Keratinocyte (primary cell): ENCODE data around the gene PRXL2B. TPM values are rescaled to one million over a fixed set of nuclear protein-coding genes. Genes with fewer than 3 reads are reported as not detected.

Experiments used
- DNase-seq: peaks from one replicate; pipeline ENCODE4 v3.0.0-alpha.2; 2011; ENCODE audit warnings: low read depth, missing footprints, low spot score
- FAIRE-seq: peaks from 2 replicates; lab custom pipeline; 2011; peaks lifted over from hg19 to GRCh38; lab: Jason Lieb, UNC
- H2AFZ ChIP-seq: 2 replicates; pipeline ENCODE4 v1.6.0; 2012; ENCODE audit warnings: low read length, control low read depth, inconsistent platforms; ENCODE audit not compliant: control insufficient read depth
- H3K27ac ChIP-seq: 2 replicates; pipeline ENCODE4 v1.5.1; 2011; ENCODE audit warnings: low read length; ENCODE audit not compliant: control insufficient read depth, insufficient read depth
- H3K27me3 ChIP-seq: 3 replicates; pipeline ENCODE4 v1.6.0; 2011; ENCODE audit warnings: low read length; ENCODE audit not compliant: control insufficient read depth, insufficient read depth; ENCODE audit errors: extremely low read depth
- H3K36me3 ChIP-seq, 2 experiments: 2 replicates in 1 of 2; 3 replicates in 1 of 2; pipeline ENCODE4 v1.5.1; 2011; ENCODE audit warnings: low read length in 2 of 2, mild to moderate bottlenecking in 1 of 2; ENCODE audit not compliant: control insufficient read depth in 2 of 2, insufficient read depth in 2 of 2; ENCODE audit errors: extremely low read depth in 1 of 2
- H3K4me1 ChIP-seq: 3 replicates; pipeline ENCODE4 v1.5.1; 2011; ENCODE audit warnings: low read length; ENCODE audit not compliant: control insufficient read depth, insufficient read depth; ENCODE audit errors: extremely low read depth
- H3K4me2 ChIP-seq: 3 replicates; pipeline ENCODE4 v1.6.0; 2011; ENCODE audit warnings: low read depth, low read length; ENCODE audit not compliant: control insufficient read depth, insufficient read depth; ENCODE audit errors: extremely low read depth
- H3K4me3 ChIP-seq, 3 experiments: fragments of 200-600 bp in 1 of 3; sonication (generic) in 1 of 3; 2 replicates in 2 of 3; 3 replicates in 1 of 3; pipeline ENCODE4 v1.5.1; 2011 to 2016; ENCODE audit warnings: low read length in 3 of 3, mild to moderate bottlenecking in 3 of 3, control low read depth in 2 of 3, inconsistent platforms in 1 of 3, low read depth in 1 of 3, mixed read lengths in 1 of 3, mixed run types in 1 of 3, moderate library complexity in 1 of 3; ENCODE audit not compliant: control insufficient read depth in 2 of 3, insufficient read depth in 2 of 3; ENCODE audit errors: extremely low read depth in 1 of 3
- H3K79me2 ChIP-seq: 2 replicates; pipeline ENCODE4 v1.6.0; 2012; ENCODE audit warnings: low read length; ENCODE audit not compliant: control insufficient read depth, insufficient read depth
- H3K9ac ChIP-seq: 3 replicates; pipeline ENCODE4 v1.6.0; 2011; ENCODE audit warnings: low read length; ENCODE audit not compliant: control insufficient read depth, insufficient read depth; ENCODE audit errors: extremely low read depth
- H3K9me1 ChIP-seq: 3 replicates; pipeline ENCODE4 v1.6.0; 2011; ENCODE audit warnings: low read length; ENCODE audit not compliant: control insufficient read depth, insufficient read depth; ENCODE audit errors: extremely low read depth
- H3K9me3 ChIP-seq: 2 replicates; pipeline ENCODE4 v1.5.1; 2012; ENCODE audit warnings: low read depth, low read length; ENCODE audit not compliant: control insufficient read depth
- H4K20me1 ChIP-seq: 3 replicates; pipeline ENCODE4 v1.6.0; 2011; ENCODE audit warnings: low read length; ENCODE audit not compliant: control insufficient read depth, insufficient read depth; ENCODE audit errors: extremely low read depth
- CTCF ChIP-seq, 3 experiments: IDR thresholded peaks in 1 of 3; conservative IDR thresholded peaks in 1 of 3; optimal IDR thresholded peaks in 1 of 3; 2 replicates in 2 of 3; 3 replicates in 1 of 3; pipeline versions ENCODE3 to v1.5.1; 2011; ENCODE audit warnings: low read length in 3 of 3, mild to moderate bottlenecking in 3 of 3, moderate library complexity in 2 of 3, control low read depth in 1 of 3, inconsistent platforms in 1 of 3; ENCODE audit not compliant: insufficient read depth in 2 of 3; ENCODE audit errors: extremely low read depth in 1 of 3
- EZH2 ChIP-seq: IDR thresholded peaks from one replicate; pipeline ENCODE4 v1.6.1; 2012; ENCODE audit warnings: inconsistent platforms, mild to moderate bottlenecking, low read length, moderate library complexity
- dilution Hi-C: fragments of 300-500 bp; cut with MboI; formaldehyde crosslinking; loops from one replicate; pipeline ENCODE4 v1.7.0; 2020; ENCODE audit warnings: low sequenced_read_pairs; ENCODE audit not compliant: extremely low pct_ligation_motif_present
- polyA plus RNA-seq, 5 experiments: library from polyadenylated mRNA; depleted of rRNA in 3 of 5; stranded (reverse) in 3 of 5; stranded (forward) in 1 of 5; unstranded in 1 of 5; fragments of >200 nt; gene quantifications; 1 replicate in 1 of 5; 2 replicates in 3 of 5; 3 replicates in 1 of 5; pipeline versions ENCODE4 v1.2.1 to v1.2.3, GENCODE V29; 2011 to 2012; ENCODE audit warnings: missing spikeins in 2 of 5, low read depth in 1 of 5, low replicate concordance in 1 of 5

PRXL2B gene
- polyA plus RNA-seq, 1 donor (not counting 4 experiments of a cell fraction or from before 2014, with no cell fraction given): 11.4 TPM

DNA sequence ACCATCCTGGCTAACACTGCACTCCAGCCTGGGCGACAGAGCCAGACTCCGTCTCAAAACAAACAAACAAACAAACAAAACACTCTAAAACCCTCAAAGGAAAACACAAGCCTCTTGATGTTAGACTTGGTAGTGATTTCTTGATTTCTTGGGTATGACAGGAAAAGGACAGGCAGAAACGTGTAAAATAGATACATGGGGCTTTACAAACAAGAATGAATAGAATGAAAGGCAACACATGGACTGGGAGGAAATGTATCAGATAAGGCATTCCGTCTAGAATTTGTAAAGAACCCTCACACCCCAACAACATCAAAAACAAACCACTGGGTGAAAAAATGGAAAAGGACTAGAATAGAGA is 7.8 kb upstream of the PRXL2B start:
- peaks cover 10% of the 10 kb centered on the region for H3K27me3 ChIP-seq
- no peak for TF ChIP-seq EZH2
- TF ChIP-seq CTCF (optimal IDR thresholded peaks at IDR 0.05 in 1 of 3, IDR thresholded peaks at IDR 0.05 in 1 of 3, conservative IDR thresholded peaks at IDR 0.05 in 1 of 3; ENCODE audit: extremely low read depth in 1 of 3, insufficient read depth in 2 of 3, low read length in 3 of 3): no peak
- no peak for FAIRE-seq
- dilution Hi-C loops: no loop called here
- H3K4me1 ChIP-seq: no peaks in the 10 kb centered on the region
- H3K79me2 ChIP-seq: no peaks in the 10 kb centered on the region
- DNase-seq: no peak
- no peaks in the 10 kb centered on the region for H3K9me3 ChIP-seq
- H3K36me3 ChIP-seq: no peaks in the 10 kb centered on the region
- no peak overlapping the region for H3K4me2 ChIP-seq
- H3K4me3 ChIP-seq: no peak overlapping the region
- no peak overlapping the region for H3K27ac ChIP-seq
- no peaks in the 10 kb centered on the region for H3K9me1 ChIP-seq
- H2AFZ ChIP-seq: no peak overlapping the region
- no peaks in the 10 kb centered on the region for H4K20me1 ChIP-seq
- H3K9ac ChIP-seq: no peak overlapping the region

- FAIRE-seq: no peak
- H3K79me2 ChIP-seq: no peaks in the 10 kb centered on the region
Measured at GRCh38 chr1:2580691-2581090, 5.9 kb upstream of the PRXL2B start.

GRCh38 chr1:2582391-2582790 is 4.2 kb upstream of the PRXL2B start:
- peaks cover 8% of the 10 kb centered on the region for H3K4me1 ChIP-seq
- H3K9me3 ChIP-seq: no peaks in the 10 kb centered on the region
- H3K36me3 ChIP-seq: no peaks in the 10 kb centered on the region
- no peak overlapping the region for H3K27ac ChIP-seq
- FAIRE-seq (no peak), DNase-seq (no peak)
- no peaks in the 10 kb centered on the region for H3K79me2 ChIP-seq
- no peak overlapping the region for H3K4me2 ChIP-seq
- H3K4me3 ChIP-seq: no peak overlapping the region
- H4K20me1 ChIP-seq: no peaks in the 10 kb centered on the region
- H3K9me1 ChIP-seq: no peaks in the 10 kb centered on the region
- dilution Hi-C loops: no loop called here
- H2AFZ ChIP-seq: no peak overlapping the region
- TF ChIP-seq EZH2 (no peak), CTCF (optimal IDR thresholded peaks at IDR 0.05 in 1 of 3, IDR thresholded peaks at IDR 0.05 in 1 of 3, conservative IDR thresholded peaks at IDR 0.05 in 1 of 3; ENCODE audit: extremely low read depth in 1 of 3, insufficient read depth in 2 of 3, low read length in 3 of 3) (no peak)
- peaks cover 4% of the 10 kb centered on the region for H3K27me3 ChIP-seq
- no peak overlapping the region for H3K9ac ChIP-seq

More at GRCh38 chr1:2580691-2581090, 5.9 kb upstream of the PRXL2B start:
- no peaks in the 10 kb centered on the region for H3K9me3 ChIP-seq
- no peak for TF ChIP-seq EZH2
- H3K9me1 ChIP-seq: no peaks in the 10 kb centered on the region
- dilution Hi-C loops: no loop called here
- H3K4me3 ChIP-seq: no peak overlapping the region
- peaks cover 4% of the 10 kb centered on the region for H3K27me3 ChIP-seq
- DNase-seq: no peak
- H3K27ac ChIP-seq: no peak overlapping the region
- H3K36me3 ChIP-seq: no peaks in the 10 kb centered on the region
- H3K9ac ChIP-seq: no peak overlapping the region
- no peak overlapping the region for H2AFZ ChIP-seq
- no peaks in the 10 kb centered on the region for H4K20me1 ChIP-seq
- H3K4me1 ChIP-seq: peaks cover 5% of the 10 kb centered on the region
- H3K4me2 ChIP-seq: no peak overlapping the region
